Measurements from ENCODE around the gene RAD54L.
"Not testable (repeated sequence)": the region's sequence is repeated elsewhere in the genome, so short reads cannot be mapped to it uniquely, and the experiment has no call there.

- not testable (repeated sequence) for TF ChIP-seq CTCF (IDR thresholded peaks at IDR 0.05); POLR2A (IDR thresholded peaks at IDR 0.05; ENCODE audit: low read depth)
Observed at GRCh38 chr1:46325285-46326076, 77.9 kb downstream of the RAD54L start.

Data from esophagus muscularis mucosa (tissue), 3 donors.